Measurements from ENCODE around the gene BICRA. TPM values are rescaled to one million over a fixed set of nuclear protein-coding genes. Genes with fewer than 3 reads are reported as not detected.

BICRA gene
- total RNA-seq, 1 experiment from 2014 or later, result 13.1 TPM

DNA sequence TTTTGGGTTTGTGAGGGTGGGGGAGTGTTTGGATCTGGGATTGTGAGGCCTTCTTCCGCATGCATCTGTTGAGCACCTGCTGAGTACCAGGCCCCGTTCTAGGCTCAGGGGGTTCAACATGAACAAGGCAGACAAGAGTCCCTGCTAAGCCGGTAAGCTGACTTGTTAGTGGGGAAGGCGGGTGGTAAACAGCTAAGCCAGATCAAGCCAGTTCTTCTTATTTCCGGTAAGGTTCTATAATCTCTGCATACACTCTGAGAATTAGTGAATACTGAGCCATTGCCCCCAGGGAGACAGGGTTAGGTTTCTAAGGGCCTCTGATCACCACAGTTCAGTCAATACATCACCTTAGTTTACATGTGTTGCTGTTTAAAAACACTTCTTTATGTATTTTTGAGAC is 94.4 kb downstream of the BICRA start:
- intact Hi-C loops (cut with micrococcal nuclease), result no loop called here
- no TSS peak for BruUV-seq (replicated peaks)
- ChIA-PET POLR2A (interaction anchor here (0.6 to 0.8 kb wide), 4 partner anchors 103 to 354 kb away, joined by 3 read pairs; partner anchors contain the start of gene DHX34), CTCF (interaction anchor here (6.5 to 8.2 kb wide), 2 partner anchors 267 to 268 kb away, joined by 92 to 127 read pairs; no protein-coding TSS in a partner anchor)
- H3K9me3 Mint-ChIP-seq (ENCODE audit: unreplicated experiment), result no peaks in the 10 kb centered on the region
- H3K27me3 Mint-ChIP-seq (ENCODE audit: insufficient read depth, unreplicated experiment), result no peaks in the 10 kb centered on the region
- H3K36me3 Mint-ChIP-seq (ENCODE audit: insufficient read depth, unreplicated experiment), result peaks cover 52% of the 10 kb centered on the region
- TF ChIP-seq, protein P1, sequence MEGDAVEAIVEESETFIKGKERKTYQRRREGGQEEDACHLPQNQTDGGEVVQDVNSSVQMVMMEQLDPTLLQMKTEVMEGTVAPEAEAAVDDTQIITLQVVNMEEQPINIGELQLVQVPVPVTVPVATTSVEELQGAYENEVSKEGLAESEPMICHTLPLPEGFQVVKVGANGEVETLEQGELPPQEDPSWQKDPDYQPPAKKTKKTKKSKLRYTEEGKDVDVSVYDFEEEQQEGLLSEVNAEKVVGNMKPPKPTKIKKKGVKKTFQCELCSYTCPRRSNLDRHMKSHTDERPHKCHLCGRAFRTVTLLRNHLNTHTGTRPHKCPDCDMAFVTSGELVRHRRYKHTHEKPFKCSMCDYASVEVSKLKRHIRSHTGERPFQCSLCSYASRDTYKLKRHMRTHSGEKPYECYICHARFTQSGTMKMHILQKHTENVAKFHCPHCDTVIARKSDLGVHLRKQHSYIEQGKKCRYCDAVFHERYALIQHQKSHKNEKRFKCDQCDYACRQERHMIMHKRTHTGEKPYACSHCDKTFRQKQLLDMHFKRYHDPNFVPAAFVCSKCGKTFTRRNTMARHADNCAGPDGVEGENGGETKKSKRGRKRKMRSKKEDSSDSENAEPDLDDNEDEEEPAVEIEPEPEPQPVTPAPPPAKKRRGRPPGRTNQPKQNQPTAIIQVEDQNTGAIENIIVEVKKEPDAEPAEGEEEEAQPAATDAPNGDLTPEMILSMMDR (IDR thresholded peaks at IDR 0.05; ENCODE audit: unreplicated experiment), result no peak
- H3K4me1 Mint-ChIP-seq (ENCODE audit: insufficient read depth, unreplicated experiment), result no peaks in the 10 kb centered on the region
- no peak for DNase-seq (ENCODE audit: unreplicated experiment)
- H3K4me3 Mint-ChIP-seq (ENCODE audit: unreplicated experiment), result no peak overlapping the region
- H3K27ac Mint-ChIP-seq (ENCODE audit: low read depth, unreplicated experiment), result no peak overlapping the region

DNA sequence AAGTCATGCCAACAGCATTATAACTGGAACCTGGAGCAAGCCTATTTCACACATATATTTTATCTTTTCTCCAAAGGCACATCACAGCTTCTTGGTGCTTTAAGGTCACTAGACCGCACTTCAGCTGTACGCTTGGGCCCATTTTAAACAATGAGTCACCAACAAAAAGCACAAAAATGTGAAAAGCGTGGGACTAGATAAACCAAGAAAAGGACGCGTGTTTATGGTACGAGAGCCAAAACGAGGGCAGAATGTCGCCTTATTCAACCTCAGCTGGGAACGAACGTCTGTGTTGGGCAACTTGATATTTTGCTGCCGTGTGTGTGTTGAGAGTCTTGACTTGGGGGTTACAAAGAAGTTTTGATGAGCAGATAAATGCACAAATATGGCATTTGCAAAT is 95.1 kb downstream of the BICRA start:
- H3K4me3 Mint-ChIP-seq (ENCODE audit: unreplicated experiment), result no peak overlapping the region
- intact Hi-C loops (cut with micrococcal nuclease), result no loop called here
- no peaks in the 10 kb centered on the region for H3K4me1 Mint-ChIP-seq (ENCODE audit: insufficient read depth, unreplicated experiment)
- H3K36me3 Mint-ChIP-seq (ENCODE audit: insufficient read depth, unreplicated experiment), result peaks cover 46% of the 10 kb centered on the region
- DNase-seq (ENCODE audit: unreplicated experiment), result peak; percentile 46
- ChIA-PET CTCF (interaction anchor here (6.5 kb wide), 1 partner anchor 268 kb away, joined by 127 read pairs; no protein-coding TSS in a partner anchor), POLR2A (interaction anchor here (0.8 kb wide), 1 partner anchor 104 kb away, joined by 3 read pairs; no protein-coding TSS in a partner anchor)
- BruUV-seq (replicated peaks), result no TSS peak
- H3K9me3 Mint-ChIP-seq (ENCODE audit: unreplicated experiment), result no peaks in the 10 kb centered on the region
- H3K27me3 Mint-ChIP-seq (ENCODE audit: insufficient read depth, unreplicated experiment), result no peaks in the 10 kb centered on the region
- no peak overlapping the region for H3K27ac Mint-ChIP-seq (ENCODE audit: low read depth, unreplicated experiment)
- TF ChIP-seq, protein P1 (IDR thresholded peaks at IDR 0.05; ENCODE audit: unreplicated experiment), result no peak

DNA sequence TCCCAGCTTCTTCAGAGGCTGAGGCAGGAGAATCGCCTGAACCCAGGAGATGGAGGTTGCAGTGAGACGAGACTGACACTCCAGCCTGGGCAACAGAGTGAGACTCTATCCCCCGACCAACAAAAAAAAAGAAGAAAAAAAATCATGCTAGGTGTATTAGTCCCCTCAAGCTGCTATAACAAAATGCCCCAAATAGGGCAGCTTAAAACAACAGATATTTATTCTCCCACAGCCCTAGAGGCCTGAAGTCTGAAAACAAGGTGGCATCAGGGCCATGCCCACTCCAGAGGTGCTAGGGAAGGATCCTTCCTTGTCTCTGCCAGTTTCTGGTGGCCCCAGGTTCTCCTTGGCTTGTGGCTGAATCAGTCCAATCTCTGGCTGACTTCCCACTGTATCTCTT is 95.7 kb downstream of the BICRA start:
- no peak overlapping the region for H3K27ac Mint-ChIP-seq (ENCODE audit: low read depth, unreplicated experiment)
- DNase-seq (ENCODE audit: unreplicated experiment), result no peak
- CTCF ChIA-PET, result interaction anchor here (0.7 to 6.5 kb wide), 4 partner anchors 36 to 268 kb away, joined by 3 to 127 read pairs (median 5); no protein-coding TSS in a partner anchor
- H3K27me3 Mint-ChIP-seq (ENCODE audit: insufficient read depth, unreplicated experiment), result no peaks in the 10 kb centered on the region
- intact Hi-C loops (cut with micrococcal nuclease), result no loop called here
- H3K4me1 Mint-ChIP-seq (ENCODE audit: insufficient read depth, unreplicated experiment), result no peaks in the 10 kb centered on the region
- POLR2A ChIA-PET, result no interaction called here
- H3K36me3 Mint-ChIP-seq (ENCODE audit: insufficient read depth, unreplicated experiment), result peaks cover 42% of the 10 kb centered on the region
- TF ChIP-seq, protein P1 (IDR thresholded peaks at IDR 0.05; ENCODE audit: unreplicated experiment), result no peak
- BruUV-seq (replicated peaks), result no TSS peak
- no peaks in the 10 kb centered on the region for H3K9me3 Mint-ChIP-seq (ENCODE audit: unreplicated experiment)
- H3K4me3 Mint-ChIP-seq (ENCODE audit: unreplicated experiment), result no peak overlapping the region

DNA sequence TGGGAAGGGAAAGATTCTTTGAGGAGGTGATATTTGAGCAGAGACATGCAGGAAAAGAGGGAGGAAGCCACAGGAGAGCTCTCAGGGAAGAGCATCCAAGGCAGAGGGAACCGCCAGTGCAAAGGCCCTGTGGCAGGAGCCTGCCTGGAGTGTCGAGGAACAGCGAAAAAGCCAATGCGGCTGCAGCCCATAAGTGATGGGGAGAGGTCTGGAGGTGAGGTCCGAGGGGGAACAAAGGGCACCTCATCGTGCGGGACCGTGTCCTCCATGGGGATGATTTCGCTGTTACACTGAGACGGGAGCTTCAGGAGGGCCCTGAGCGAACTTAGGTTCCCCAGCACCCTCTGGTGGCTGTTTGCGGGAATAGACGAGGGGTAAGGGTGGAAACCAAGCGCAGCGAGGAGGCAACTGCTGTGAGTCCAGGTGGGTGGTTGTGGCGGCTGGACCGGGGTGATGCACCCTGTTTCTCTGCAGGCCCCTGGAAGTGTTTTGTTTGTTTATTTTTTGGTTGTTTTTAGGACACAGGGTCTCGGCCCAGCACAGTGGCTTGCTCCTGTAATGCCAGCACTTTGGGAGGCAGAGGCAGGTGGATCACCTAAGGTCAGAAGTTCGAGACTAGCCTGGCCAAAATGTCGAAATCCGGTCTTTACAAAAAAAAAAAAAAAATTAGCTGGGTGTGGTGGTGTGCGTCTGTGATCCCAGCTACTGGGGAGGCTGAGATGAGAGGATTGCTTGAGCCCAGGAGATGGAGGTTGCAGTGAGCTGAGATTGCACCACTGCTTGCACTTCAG is 98.4 kb downstream of the BICRA start:
- Mint-ChIP-seq H3K27ac (ENCODE audit: low read depth, unreplicated experiment) (no peak overlapping the region), H3K4me1 (ENCODE audit: insufficient read depth, unreplicated experiment) (no peaks in the 10 kb centered on the region), H3K36me3 (ENCODE audit: insufficient read depth, unreplicated experiment) (peaks cover 21% of the 10 kb centered on the region), H3K4me3 (ENCODE audit: unreplicated experiment) (no peak overlapping the region), H3K27me3 (ENCODE audit: insufficient read depth, unreplicated experiment) (no peaks in the 10 kb centered on the region), H3K9me3 (ENCODE audit: unreplicated experiment) (no peaks in the 10 kb centered on the region)
- ChIA-PET POLR2A (interaction anchor here (0.6 to 13.6 kb wide), 8 partner anchors 38 to 279 kb away, joined by 3 to 259 read pairs (median 4); partner anchors contain the start of genes KPTN and NOP53), CTCF (interaction anchor here (0.5 to 6.5 kb wide), 46 partner anchors 9 to 756 kb away, joined by 3 to 127 read pairs (median 4); partner anchors contain the start of genes KPTN, NAPA and NOP53)
- intact Hi-C loops (cut with micrococcal nuclease), result no loop called here
- BruUV-seq (replicated peaks), result no TSS peak
- peak; percentile 88 for DNase-seq (ENCODE audit: unreplicated experiment)
- TF ChIP-seq, protein P1 (IDR thresholded peaks at IDR 0.05; ENCODE audit: unreplicated experiment), result peak; percentile 77

All from MCF 10A (cell line).